HG03045 (cell line): Measurements from ENCODE around the gene ZNF138.
"Not testable (repeated sequence)": the region's sequence is repeated elsewhere in the genome, so short reads cannot be mapped to it uniquely, and the experiment has no call there.

Experiments
- ATAC-seq: cut with Tn5 transposase; IDR thresholded peaks from one replicate; pipeline ENCODE4 v1.9.1; 2021; ENCODE audit warnings: mild to moderate bottlenecking, moderate library complexity; ENCODE audit not compliant: unreplicated experiment

The ZNF138 gene

GRCh38 chr7:64794171-64794844 lies at the start of gene ZNF138:
Gene ZNF138, plus strand, starts transcription at chr7:64794428. Its CDS starts 141 bp downstream, at chr7:64794569.
- peak; percentile 100 for ATAC-seq

DNA sequence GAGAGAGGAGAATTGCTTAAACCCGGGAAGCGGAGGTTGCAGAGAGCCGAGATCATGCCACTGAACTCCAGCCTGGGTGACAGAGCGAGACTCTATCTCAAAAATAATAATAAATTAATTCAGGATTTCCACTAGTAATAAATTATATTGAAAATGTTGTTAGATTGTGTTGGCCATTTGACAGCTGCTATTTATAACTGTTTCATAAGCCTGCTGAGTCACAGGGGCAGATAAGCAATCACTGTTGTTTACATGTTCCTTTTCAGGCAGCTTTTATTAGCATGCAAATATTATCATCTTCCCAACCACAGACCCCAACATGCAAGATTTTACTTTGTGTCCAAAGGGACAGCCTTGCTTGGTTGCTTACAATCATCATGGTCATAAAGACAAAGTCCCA lies 49.5 kb upstream of the ZNF138 start:
- no peak for ATAC-seq

GRCh38 chr7:64747802-64748201 lies 46.4 kb upstream of the ZNF138 start:
- ATAC-seq, result no peak

- ATAC-seq, result no peak
Measured at GRCh38 chr7:64753032-64753431, 41.2 kb upstream of the ZNF138 start.

DNA sequence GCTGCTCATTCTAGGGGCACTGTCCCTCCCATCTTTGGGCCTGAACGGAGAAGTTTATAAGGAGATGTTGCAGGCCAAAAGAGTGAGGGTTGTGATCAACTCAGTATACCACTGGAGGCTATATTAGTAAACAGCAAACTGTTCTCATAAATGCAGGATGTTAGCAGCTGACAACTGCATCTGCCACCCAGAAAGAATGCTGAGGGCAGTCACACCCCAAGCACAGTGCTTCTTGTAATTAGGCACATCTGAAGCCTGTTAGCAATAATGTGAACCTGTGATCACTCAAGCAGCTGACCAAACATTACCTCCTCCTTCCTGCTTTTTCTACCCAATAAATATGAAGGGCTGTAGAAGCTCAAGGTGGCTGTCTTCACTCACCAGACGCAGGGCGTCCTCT lies 38.4 kb upstream of the ZNF138 start:
- no peak for ATAC-seq

DNA sequence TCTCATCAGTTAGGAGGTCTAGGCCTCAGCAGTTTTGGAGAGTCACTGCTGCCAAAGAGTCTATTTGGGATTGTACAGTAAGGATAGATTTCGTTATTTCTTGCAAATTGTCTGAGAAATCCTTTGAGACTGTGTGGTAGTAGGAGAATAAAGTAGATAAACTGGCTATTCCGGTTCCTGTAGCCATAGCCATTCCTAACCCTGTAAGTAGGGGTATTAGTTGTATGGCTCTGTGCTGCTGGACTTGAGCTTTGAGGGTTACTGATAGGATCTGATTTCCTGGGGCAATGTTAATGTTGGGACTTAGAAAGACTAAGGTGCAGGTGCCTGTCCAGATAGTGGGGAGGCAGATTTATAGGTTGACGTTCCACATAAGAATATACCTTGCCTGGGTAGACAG lies 36.1 kb upstream of the ZNF138 start:
- no peak for ATAC-seq

GRCh38 chr7:64768824-64769223 lies 25.4 kb upstream of the ZNF138 start:
- ATAC-seq, result no peak

DNA sequence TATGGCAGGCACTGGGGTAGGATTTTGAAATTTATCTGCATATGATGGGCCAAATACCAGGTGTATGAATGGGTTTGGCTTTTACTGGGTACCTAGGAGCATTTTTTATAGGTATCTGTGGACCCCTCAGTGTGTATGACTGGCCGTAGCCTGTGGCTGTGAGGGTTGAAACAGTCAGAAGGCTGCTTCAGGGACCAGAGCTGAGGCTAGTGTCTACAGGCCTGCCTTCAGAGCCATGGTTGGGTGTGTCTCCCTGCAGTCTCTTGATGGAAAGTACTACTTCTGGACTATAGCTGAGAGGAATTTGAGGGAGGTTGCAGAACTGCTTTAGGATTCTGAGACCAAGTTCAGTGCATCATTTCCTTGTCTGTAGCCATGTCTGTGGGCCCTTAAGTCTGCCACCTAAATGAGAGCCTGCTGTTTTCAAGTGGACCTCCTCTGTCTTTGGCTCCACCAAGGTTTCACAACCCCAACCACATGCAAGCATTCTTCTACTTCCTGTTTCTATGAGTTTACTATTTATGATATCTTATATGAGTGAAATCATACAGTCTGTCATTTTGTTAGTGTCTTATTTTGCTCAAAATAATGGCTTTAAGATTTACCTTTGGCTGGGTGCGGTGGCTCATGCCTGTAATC lies 19.9 kb upstream of the ZNF138 start:
- ATAC-seq, result no peak

GRCh38 chr7:64775289-64775688 lies 18.9 kb upstream of the ZNF138 start:
- ATAC-seq, result no peak

GRCh38 chr7:64784842-64785241 lies 9.4 kb upstream of the ZNF138 start:
- ATAC-seq, result not testable (repeated sequence)

GRCh38 chr7:64787295-64787694 lies 6.9 kb upstream of the ZNF138 start:
- ATAC-seq, result no peak

DNA sequence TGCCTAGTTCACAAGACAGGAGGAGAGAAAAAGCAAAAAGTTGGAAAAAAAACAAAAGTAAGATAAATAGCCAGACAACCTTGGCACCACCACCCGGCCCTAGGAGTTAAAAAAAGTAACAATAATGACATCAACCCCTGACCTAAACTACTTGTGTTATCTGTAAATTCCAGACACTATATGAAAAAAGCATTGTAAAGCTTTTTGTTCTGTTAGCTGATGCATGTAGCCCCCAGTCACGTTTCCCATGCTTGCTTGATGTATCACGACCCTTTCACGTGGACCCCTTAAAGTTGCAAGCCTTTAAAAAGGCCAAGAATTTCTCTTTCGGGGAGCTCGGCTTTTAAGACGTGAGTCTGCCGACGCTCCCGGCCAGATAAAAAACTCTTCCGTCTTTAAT lies 5.0 kb upstream of the ZNF138 start:
- ATAC-seq, result not testable (repeated sequence)

- no peak for ATAC-seq
Measured at GRCh38 chr7:64793106-64793755, 997 bp upstream of the ZNF138 start.

DNA sequence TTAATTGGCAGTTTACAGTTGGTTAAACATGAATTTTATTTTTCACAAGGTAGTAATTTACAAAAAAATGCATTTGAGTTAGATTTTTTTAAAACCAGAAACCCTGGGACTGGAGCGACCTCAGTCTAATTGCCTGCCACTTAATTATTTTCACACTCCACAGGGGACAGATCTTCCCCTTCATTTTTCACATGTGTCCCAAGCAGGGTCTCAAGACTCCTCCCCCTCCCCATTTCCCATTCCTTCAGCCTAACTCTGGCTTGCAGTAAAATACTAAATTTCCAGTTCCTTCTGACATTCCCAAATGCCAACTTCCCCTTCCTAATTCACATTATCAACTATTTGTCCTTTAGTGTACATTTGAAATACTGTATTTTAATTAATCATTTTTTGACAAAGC lies 948 bp downstream of the ZNF138 start:
- ATAC-seq, result no peak

DNA sequence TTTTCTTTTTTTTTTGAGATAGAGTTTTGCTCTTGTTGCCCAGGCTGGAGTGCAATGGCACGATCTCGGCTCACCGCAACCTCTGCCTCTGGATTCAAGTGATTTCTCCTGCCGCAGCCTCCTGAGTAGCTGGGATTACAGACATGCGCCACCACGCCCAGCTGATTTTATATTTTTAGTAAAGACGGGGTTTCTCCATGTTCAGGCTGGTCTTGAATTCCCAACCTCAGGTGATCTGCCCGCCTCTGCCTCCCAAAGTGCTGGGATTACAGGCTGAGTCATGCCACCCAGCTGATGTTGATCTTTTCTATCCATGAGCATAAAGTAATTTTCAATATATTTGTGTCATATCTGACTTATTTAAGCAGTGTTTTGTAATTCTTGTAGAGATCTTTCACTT lies 4.9 kb downstream of the ZNF138 start:
- ATAC-seq, result not testable (repeated sequence)

DNA sequence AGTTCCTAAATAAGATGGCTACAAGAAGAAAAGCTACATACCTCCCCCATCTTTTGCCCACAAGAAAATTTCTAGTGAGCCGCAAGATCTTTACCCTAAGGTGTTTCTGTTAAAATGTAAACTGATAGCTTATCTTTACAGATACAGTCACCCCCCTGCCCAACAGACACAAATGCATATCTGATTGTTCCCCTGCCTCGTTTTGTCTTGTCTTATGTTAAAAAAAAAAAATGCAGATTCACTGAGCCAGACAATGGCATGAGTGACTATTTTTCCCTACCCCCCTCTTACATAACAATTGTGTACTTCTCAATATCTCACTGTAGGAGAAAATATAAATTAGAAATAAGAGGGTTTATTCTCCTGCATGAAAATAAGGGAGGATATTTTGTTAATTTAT lies 8.5 kb downstream of the ZNF138 start:
- ATAC-seq, result no peak

- no peak for ATAC-seq
Measured at GRCh38 chr7:64807731-64808365, 13.6 kb downstream of the ZNF138 start.

DNA sequence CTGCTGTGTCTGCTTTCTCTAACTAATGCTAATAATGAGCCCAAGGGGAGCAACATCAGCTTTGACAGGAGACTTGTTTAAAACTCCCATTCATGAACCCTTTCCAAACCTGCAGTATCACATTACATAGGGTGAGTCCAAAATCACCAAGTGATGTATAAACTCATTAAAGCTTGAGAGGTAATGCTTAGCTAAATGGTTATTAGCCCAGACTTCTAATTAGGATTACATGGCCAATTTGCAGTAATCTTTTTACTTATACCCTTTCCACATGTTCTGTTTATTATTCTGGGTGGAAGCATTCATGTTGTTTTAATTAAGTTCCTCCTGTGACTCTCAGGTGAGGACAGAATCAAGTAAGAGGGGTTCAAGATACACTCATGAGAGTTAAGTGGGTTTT lies 17.5 kb downstream of the ZNF138 start:
- no peak for ATAC-seq

DNA sequence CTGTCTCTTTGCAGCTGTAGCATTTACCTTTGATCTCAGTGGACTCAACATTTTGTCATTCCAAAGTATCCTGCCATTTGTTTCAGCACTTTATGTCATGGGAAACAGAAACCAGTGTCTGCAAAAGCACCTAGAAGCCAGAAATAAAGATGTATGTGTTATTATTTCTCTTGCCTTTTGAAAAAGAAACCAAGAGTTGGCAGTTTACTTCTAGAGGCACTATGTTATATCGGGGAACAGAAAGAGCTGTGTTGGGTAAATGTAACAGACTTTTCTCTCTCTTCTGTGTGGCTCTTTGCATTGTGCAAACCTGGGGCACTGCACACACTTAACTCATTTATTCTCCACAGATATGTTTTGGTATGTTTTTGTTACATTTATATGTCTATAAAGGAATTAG lies 36.7 kb downstream of the ZNF138 start:
- no peak for ATAC-seq

DNA sequence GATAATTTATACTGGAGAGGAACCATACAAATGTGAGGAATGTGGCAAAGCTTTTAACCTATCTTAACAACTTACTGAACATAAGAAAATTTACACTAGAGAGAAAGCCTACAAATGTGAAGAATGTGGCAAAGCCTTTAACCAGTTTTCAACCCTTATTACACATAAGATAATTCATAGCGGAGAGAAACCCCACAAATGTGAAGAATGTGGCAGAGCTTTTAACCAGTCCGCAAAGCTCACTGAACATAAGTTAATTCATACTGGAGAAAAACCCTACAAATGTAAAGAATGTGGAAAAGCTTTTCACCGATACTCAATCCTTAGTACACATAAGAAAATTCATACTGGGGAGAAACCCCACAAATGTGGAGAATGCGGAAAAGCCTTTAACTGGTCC lies 37.9 kb downstream of the ZNF138 start:
- no peak for ATAC-seq

GRCh38 chr7:64834989-64835388 lies 40.8 kb downstream of the ZNF138 start:
- no peak for ATAC-seq

DNA sequence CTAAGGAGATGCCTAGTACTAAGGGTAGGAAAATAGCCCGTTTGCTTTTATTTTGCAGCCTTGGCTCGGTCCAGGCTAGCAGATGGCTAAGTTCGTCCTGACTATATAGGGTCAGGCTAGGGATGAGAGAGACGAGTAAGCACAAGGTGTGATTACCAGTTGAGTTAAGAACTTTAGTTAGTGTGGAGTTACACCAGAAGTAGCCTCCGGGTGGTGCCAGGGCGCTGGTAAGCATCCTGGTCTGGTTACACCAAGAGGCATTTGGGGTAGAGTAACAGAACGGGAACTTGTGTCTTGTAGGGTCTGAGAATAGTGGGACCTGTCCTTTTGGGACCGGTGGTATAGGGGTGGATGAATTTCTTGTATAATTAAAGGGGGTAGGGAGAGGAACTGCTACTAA lies 41.6 kb downstream of the ZNF138 start:
- not testable (repeated sequence) for ATAC-seq
